HG02943 (cell line): Measurements from ENCODE around the gene IL22RA2.
A peak's percentile ranks its signal among the peaks of the same experiment; 100 is the strongest.
"Not testable (repeated sequence)": the region's sequence is repeated elsewhere in the genome, so short reads cannot be mapped to it uniquely, and the experiment has no call there.

Source experiments
- ATAC-seq: cut with Tn5 transposase; IDR thresholded peaks from one replicate; pipeline ENCODE4 v1.9.1; 2021; ENCODE audit warnings: mild to moderate bottlenecking, low read depth, moderate library complexity; ENCODE audit not compliant: unreplicated experiment

Gene IL22RA2

DNA sequence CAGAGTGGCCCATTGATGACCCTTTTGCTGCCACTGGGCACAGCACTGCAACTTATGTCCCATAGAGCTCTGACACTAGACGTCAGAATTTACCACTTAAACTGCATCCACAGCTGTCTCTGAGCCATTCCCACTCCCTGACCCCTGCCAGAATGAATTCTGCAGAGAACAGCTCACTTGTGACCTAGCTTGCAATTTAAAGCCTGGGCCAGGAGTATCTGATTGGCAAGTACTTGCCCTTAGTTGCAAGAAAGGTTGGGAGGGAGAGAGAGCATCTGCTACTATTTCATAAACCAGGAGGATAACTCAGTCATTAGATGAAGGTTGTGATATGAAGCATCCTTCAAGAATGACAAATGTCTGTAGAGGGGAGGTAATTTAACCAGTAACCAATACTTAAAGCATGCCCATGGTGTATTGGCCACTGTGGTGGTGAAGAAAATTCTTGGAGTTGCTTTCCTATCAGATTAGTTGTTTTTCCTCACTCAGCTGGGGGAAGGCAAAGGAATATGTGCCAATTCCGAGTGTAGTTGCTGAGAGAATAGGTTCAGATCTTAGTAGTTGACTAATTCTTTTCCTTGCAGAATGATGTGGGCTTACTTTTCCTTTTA, 46.5 kb downstream of the IL22RA2 start:
- ATAC-seq, result no peak

GRCh38 chr6:137123078-137123477, 50.4 kb downstream of the IL22RA2 start:
- no peak for ATAC-seq

DNA sequence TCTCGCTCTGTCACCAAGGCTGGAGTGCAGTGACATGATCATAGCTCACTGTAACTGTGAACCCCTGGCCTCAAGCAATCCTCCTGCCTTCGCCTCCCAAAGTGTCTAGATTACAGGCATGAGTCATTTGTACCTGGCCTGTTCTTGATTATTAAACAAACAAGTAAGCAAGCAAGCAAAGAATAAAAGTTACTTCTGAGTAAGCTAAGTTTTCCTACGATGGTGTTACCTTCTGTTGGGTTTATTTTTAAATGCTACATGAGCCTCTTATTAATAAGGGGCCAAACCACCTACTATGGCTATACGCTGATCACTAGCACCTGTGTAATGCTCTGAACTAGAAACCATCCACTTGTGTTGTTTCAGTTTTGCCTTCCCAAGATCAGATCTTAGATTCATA, 50.8 kb downstream of the IL22RA2 start:
- no peak for ATAC-seq

GRCh38 chr6:137121401-137121997, 51.9 kb downstream of the IL22RA2 start:
- no peak for ATAC-seq

- ATAC-seq, result no peak
Observed at GRCh38 chr6:137120748-137121147, 52.7 kb downstream of the IL22RA2 start.

DNA sequence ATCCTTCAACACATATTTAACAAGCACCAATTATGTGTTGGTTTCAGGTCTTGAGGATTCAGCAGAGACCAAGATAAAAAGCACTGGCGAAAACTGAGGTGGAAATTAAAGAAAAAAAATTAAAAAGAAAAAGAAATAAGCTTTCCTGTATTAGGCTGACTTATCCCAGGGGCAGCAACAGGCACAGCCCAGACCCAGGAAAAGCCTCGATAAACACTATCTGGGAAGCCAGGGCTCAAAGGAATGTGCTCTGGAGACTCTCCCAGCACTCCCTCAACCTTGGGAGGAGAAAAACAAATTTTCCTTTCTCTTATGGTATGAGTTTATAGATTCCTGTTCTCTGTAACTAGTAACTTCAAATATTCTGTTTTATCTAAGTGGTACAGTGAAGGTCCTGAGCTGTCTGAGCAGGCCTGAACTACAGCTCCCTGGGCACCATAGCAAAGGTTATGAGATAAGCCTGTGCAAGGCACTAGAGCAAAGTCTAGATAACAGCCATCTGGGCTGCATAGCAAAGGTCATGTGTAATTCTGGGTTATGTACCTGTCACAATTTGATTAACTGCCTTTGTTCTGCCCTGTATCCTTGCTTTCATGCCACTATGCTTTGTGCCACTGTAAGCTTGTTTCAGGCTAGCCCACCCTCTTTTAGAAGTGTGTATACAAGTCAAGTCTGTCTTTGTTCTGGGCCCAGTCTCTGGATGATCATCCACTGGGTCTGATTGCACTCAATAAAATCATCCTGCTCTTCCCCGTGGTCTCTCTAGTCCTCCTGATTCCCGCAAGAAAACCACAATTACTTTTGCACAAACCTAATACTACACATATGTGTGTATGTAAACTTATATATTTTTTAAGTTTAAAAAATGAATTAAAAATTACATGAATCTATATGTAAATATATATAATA, 54.0 kb downstream of the IL22RA2 start:
- no peak for ATAC-seq

DNA sequence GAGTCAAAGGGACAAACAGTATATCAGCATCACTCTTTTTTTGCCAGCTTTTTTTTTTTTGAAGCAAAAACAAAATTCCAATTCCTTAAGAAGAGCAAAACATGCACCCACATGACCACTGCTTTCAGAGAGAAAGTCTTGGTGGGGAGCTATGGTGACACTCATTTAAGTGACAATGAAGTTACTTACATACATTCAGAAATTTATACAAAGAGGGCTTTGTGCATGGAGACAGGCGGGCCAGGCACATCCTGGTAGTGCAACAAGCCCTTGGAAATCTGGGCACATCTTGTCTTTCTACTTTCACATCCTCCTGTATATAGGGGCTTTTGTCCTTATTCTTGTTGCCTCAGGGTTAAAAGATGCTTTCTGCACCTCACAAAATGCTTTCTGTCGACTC, 55.9 kb downstream of the IL22RA2 start:
- no peak for ATAC-seq

- no peak for ATAC-seq
Observed at GRCh38 chr6:137116807-137117206, 56.6 kb downstream of the IL22RA2 start.

DNA sequence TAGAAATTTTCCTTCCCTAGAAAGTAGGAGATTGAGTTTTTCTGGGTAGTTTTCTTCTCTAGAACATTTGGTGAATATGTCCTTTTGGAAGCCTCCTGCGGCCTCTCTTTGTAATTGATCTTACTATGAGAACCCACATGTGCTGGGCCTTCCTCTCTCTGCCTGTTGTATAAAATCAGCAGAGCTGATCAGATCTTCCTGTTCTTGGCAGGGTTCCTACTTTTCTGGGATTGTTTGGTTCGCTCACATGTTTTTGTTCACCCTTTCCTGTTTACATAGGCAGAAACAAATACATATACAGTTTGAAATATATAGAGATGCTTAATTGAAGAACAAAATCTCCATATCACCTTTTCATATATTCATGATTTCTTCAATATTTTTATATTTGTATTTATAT, 57.8 kb downstream of the IL22RA2 start:
- no peak for ATAC-seq

GRCh38 chr6:137112067-137112355, 61.4 kb downstream of the IL22RA2 start:
- no peak for ATAC-seq

- no peak for ATAC-seq
Observed at GRCh38 chr6:137111296-137112066, 62.0 kb downstream of the IL22RA2 start.

GRCh38 chr6:137107767-137108105, 65.7 kb downstream of the IL22RA2 start:
- no peak for ATAC-seq

DNA sequence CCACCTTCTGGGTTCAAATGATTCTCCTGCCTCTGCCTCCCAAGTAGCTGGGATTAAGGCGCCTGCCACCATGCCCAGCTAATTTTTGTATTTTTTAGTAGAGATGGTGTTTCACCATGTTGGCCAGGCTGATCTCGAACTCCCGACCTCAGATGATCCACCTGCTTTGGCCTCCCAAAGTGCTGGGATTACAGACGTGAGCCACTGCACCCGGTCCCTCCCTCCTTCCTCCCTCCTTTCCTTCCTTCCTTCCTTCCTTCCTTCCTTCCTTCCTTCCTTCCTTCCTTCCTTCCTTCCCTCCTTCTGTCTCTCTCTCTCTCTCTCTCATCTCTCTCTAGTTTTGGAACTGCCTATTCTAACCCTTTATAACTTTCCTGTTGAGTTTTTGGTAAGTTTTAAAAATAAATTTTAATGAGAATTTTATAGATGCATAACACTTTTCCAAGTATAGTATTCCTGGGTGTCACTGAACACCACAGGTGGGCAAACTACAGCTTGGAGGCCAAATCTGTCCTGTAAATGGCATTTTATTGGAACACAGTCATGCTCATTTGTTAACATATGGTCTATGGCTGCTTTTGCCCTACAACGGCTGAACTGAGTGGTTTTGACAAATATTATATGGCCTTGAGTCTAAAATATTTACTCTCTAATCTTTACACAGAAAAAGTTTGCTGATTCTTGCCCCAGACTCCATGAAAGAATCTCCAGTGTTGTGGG, 66.2 kb downstream of the IL22RA2 start:
- not testable (repeated sequence) for ATAC-seq

- no peak for ATAC-seq
Observed at GRCh38 chr6:137106183-137106582, 67.3 kb downstream of the IL22RA2 start.

DNA sequence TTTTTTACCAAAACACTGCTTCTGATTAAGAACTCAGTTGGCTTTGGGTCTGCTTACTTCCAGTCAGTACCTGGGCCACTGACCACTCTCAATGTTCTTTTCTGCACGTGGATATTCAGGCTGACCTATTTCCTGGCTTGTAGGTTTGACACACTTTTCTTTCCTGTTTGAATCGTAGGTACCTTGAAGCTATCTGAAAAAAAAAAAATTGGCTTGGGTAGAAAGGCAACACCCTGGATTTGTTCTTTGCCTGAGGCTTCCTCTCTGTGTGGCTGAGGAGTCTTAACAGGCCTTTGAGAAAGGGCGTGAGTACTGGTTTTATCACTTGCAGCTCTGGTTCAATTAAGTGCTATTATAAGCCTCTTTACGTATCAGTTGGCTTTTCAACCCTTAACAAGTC, 68.1 kb downstream of the IL22RA2 start:
- ATAC-seq, result no peak

DNA sequence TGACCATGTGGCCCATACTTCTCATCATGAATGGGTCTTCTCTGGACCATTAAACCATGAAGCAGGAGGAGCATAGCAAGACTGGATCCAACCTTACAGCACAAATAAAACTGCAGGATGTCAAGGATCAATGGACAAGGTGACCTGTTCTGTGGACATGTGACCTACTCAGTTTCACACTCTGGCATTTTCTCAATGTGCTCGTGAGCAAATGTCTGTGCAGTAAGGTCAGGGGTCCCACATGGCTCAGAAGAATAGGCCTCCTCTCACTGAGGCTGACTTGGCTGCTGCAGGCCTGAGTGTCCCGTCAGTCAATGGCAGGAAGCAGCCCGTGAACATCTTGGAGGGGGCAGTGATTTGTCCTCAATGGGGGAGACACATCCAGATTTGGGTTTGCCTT, 68.5 kb downstream of the IL22RA2 start:
- ATAC-seq, result no peak

GRCh38 chr6:137102851-137103492, 70.5 kb downstream of the IL22RA2 start:
- peak; percentile 84 for ATAC-seq

- ATAC-seq, result no peak
Observed at GRCh38 chr6:137102050-137102848, 71.2 kb downstream of the IL22RA2 start.

DNA sequence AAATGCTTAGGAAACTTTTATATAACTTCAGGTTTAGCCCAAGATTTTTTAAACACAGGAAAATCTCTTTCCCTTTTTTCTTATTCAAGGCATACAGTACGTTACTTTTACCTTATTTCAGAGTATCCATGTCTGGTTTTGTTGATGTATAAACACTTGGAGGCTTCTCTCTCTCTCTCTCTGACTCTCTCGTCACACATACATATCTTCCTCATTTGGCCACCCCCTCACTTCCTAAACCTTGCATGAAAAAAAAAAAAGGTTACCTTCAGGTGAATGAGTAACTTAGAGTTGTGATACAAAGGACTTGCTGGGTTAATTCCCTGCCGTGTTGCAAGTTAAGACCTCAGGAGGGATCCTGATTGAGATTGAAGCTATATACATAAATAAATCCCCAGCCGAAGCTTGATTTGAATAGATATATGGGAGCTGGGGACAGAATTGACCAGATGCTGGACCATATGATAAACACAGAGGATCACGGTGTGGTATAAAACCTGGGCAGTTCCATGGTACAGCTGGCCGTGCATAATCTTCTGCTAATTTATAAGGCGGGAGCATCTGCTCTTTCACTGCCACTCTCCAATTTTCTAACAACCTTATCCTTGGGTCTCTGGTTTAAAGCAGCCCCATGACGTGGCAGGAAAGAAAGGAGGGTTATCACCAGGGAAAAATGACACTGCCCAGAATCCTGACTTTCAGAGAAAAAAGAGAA, 73.6 kb downstream of the IL22RA2 start:
- no peak for ATAC-seq
